HCT116 (cell line): ENCODE measurements around the gene LRRC66. TPM values are rescaled to one million over a fixed set of nuclear protein-coding genes. Genes with fewer than 3 reads are reported as not detected.
A peak's percentile ranks its signal among the peaks of the same experiment; 100 is the strongest.

Experiments used
- ATAC-seq: fragments of 200-7000 bp; cut with Tn5 transposase; 2 replicates; pipeline ENCODE4 v1.9.1; 2020; ENCODE audit warnings: mild to moderate bottlenecking, moderate library complexity
- BruUV-seq: library from RNA; stranded (reverse); fragments of 400-500 nt; replicated peaks from 2 replicates; lab custom pipeline; 2021; lab: Mats Ljungman, UMichigan
- CTCF ChIA-PET: fragments of 300-600 bp; sonication (Branson Sonifier 250); formaldehyde crosslinking; loops from one replicate; lab custom pipeline; 2021; ENCODE audit warnings: antibody characterized with exemption; lab: Charles Lee
- POLR2A ChIA-PET: fragments of 300-600, 350-600 bp; sonication (Branson Sonifier 250); formaldehyde crosslinking; loops from one replicate; lab custom pipeline; 2021; ENCODE audit warnings: antibody characterized with exemption; lab: Charles Lee
- RAD21 ChIA-PET, 2 experiments: fragments of 300-600 bp; sonication (Branson Sonifier 250); formaldehyde crosslinking; loops; one replicate each; lab custom pipeline; 2023; ENCODE audit warnings: low total read pairs in 2 of 2; ENCODE audit not compliant: uncharacterized antibody in 2 of 2, unreplicated experiment in 2 of 2, low non-redundant PET in 1 of 2; lab: Charles Lee
- DNase-seq: peaks from one replicate; pipeline ENCODE4 v3.0.0-alpha.2; 2010; ENCODE audit warnings: low read depth, low spot score
- H2AFZ ChIP-seq: fragments of 200-600 bp; shearing (Covaris generic), sonication (generic); 2 replicates; pipeline ENCODE4 v1.6.1; 2017; ENCODE audit warnings: low read depth, mixed run types, mixed read lengths, antibody characterized with exemption, low read length; ENCODE audit not compliant: poor library complexity, severe bottlenecking
- H3K27ac ChIP-seq: 2 replicates; pipeline ENCODE4 v1.5.1; 2012; ENCODE audit warnings: low read depth, low read length
- H3K27me3 ChIP-seq: fragments of 200-600 bp; sonication (generic); 2 replicates; pipeline ENCODE4 v1.6.1; 2016; ENCODE audit warnings: mixed run types, low read length, mixed read lengths; ENCODE audit not compliant: insufficient read depth
- H3K36me3 ChIP-seq, 2 experiments: fragments of 200-500 bp in 1 of 2; fragments of 200-600 bp in 1 of 2; sonication (Bioruptor generic) in 1 of 2; sonication (generic) in 1 of 2; 2 replicates each; pipeline versions ENCODE4 v1.5.1 to v1.6.1; 2014 to 2016; ENCODE audit warnings: low read length in 2 of 2, inconsistent platforms in 1 of 2, mixed read lengths in 1 of 2, mixed run types in 1 of 2; ENCODE audit not compliant: insufficient read depth in 2 of 2, control insufficient read depth in 1 of 2
- H3K4me1 ChIP-seq, 2 experiments: fragments of 200-600 bp in 1 of 2; sonication (generic) in 1 of 2; 2 replicates each; pipeline versions ENCODE4 v1.5.1 to v1.6.1; 2012 to 2017; ENCODE audit warnings: low read length in 2 of 2, inconsistent platforms in 1 of 2, mild to moderate bottlenecking in 1 of 2, mixed read lengths in 1 of 2, mixed run types in 1 of 2, moderate library complexity in 1 of 2; ENCODE audit not compliant: insufficient read depth in 2 of 2, control insufficient read depth in 1 of 2
- H3K4me2 ChIP-seq: fragments of 200-600 bp; sonication (generic); 2 replicates; pipeline ENCODE4 v1.6.1; 2017; ENCODE audit warnings: mixed run types, low read length, mixed read lengths
- H3K4me3 ChIP-seq, 2 experiments: fragments of 200-600 bp in 1 of 2; sonication (generic) in 1 of 2; replicated peaks in 1 of 2; 2 replicates each; pipeline ENCODE4 v1.5.1; 2011 to 2016; ENCODE audit warnings: low read length in 2 of 2, control low read depth in 1 of 2, low read depth in 1 of 2, mild to moderate bottlenecking in 1 of 2, mixed read lengths in 1 of 2, mixed run types in 1 of 2
- H3K79me2 ChIP-seq: fragments of 200-600 bp; sonication (generic); 2 replicates; pipeline ENCODE4 v1.6.1; 2017; ENCODE audit warnings: mild to moderate bottlenecking, mixed run types, low read length, moderate library complexity, mixed read lengths; ENCODE audit not compliant: insufficient read depth
- H3K9ac ChIP-seq: fragments of 200-600 bp; sonication (generic); 2 replicates; pipeline ENCODE4 v1.6.1; 2016; ENCODE audit warnings: low read length, mixed read lengths
- H3K9me2 ChIP-seq: fragments of 200-600 bp; sonication (generic), shearing (Covaris generic); 2 replicates; pipeline ENCODE4 v1.6.1; 2017; ENCODE audit warnings: mixed run types, mild to moderate bottlenecking, moderate library complexity; ENCODE audit not compliant: insufficient read depth
- H3K9me3 ChIP-seq, 2 experiments: fragments of 200-500 bp in 1 of 2; fragments of 200-600 bp in 1 of 2; sonication (Bioruptor generic) in 1 of 2; sonication (generic) in 1 of 2; 2 replicates each; pipeline ENCODE4 v1.6.1; 2014 to 2017; ENCODE audit warnings: low read length in 2 of 2, mixed read lengths in 2 of 2, inconsistent platforms in 1 of 2, low read depth in 1 of 2, mild to moderate bottlenecking in 1 of 2, mixed run types in 1 of 2, moderate library complexity in 1 of 2; ENCODE audit not compliant: control insufficient read depth in 1 of 2, insufficient read depth in 1 of 2
- H4K20me1 ChIP-seq: fragments of 200-600 bp; sonication (generic), shearing (Covaris generic); 2 replicates; pipeline ENCODE4 v1.6.1; 2017; ENCODE audit warnings: mixed run types, mild to moderate bottlenecking, moderate library complexity; ENCODE audit not compliant: insufficient read depth
- CEBPB ChIP-seq: IDR thresholded peaks from 2 replicates; pipeline ENCODE4 v1.6.1; 2012; ENCODE audit warnings: low read depth
- CTCF ChIP-seq, 3 experiments: fragments of 200-600 bp in 1 of 3; sonication (generic) in 1 of 3; IDR thresholded peaks in 2 of 3; conservative IDR thresholded peaks in 1 of 3; 2 replicates each; pipeline ENCODE4 v1.5.1; 2012 to 2017; ENCODE audit warnings: low read depth in 2 of 3, low read length in 2 of 3, antibody characterized with exemption in 1 of 3, borderline replicate concordance in 1 of 3, control low read depth in 1 of 3, mild to moderate bottlenecking in 1 of 3, mixed read lengths in 1 of 3, mixed run types in 1 of 3, moderate library complexity in 1 of 3; ENCODE audit not compliant: insufficient read depth in 1 of 3
- EGR1 ChIP-seq: IDR thresholded peaks from 2 replicates; pipeline ENCODE4 v1.6.1; 2012; ENCODE audit warnings: low read depth
- FOSL1 ChIP-seq: IDR thresholded peaks from 2 replicates; pipeline ENCODE4 v1.6.1; 2012; ENCODE audit warnings: low read depth
- JUND ChIP-seq: IDR thresholded peaks from 2 replicates; pipeline ENCODE4 v1.6.1; 2012
- RAD21 ChIP-seq: IDR thresholded peaks from 2 replicates; pipeline ENCODE4 v1.6.1; 2012; ENCODE audit warnings: low read depth, mild to moderate bottlenecking
- SRF ChIP-seq: IDR thresholded peaks from 2 replicates; pipeline ENCODE4 v1.6.1; 2012; ENCODE audit warnings: low read depth
- YY1 ChIP-seq: IDR thresholded peaks from 2 replicates; pipeline ENCODE4 v1.6.1; 2011; ENCODE audit warnings: low read length, low read depth, moderate library complexity, mild to moderate bottlenecking; ENCODE audit not compliant: insufficient replicate concordance; ENCODE audit errors: extremely low read depth
- ZFX ChIP-seq: fragments of 450-650 bp; IDR thresholded peaks from 2 replicates; pipeline ENCODE4 v1.6.1; 2017
- ZNF274 ChIP-seq: fragments of 200-500 bp; sonication (Bioruptor generic); IDR thresholded peaks from 2 replicates; pipeline ENCODE4 v1.6.1; 2014; ENCODE audit warnings: mild to moderate bottlenecking, low read depth, low read length, inconsistent platforms
- intact Hi-C: fragments of 100-400 bp; cut with micrococcal nuclease; formaldehyde crosslinking; loops from 2 replicates; pipeline ENCODE4 v1.10.0; 2022
- total RNA-seq: library from RNA; stranded (reverse); gene quantifications from one replicate; pipeline ENCODE4 v1.2.1, GENCODE V29; 2021; ENCODE audit not compliant: unreplicated experiment
- TF ChIP-seq, protein P1 (sequence below): IDR thresholded peaks from 2 replicates; pipeline ENCODE4 v1.6.1; 2012

Gene LRRC66
- total RNA-seq, 1 experiment from 2014 or later: 0.12 TPM

DNA sequence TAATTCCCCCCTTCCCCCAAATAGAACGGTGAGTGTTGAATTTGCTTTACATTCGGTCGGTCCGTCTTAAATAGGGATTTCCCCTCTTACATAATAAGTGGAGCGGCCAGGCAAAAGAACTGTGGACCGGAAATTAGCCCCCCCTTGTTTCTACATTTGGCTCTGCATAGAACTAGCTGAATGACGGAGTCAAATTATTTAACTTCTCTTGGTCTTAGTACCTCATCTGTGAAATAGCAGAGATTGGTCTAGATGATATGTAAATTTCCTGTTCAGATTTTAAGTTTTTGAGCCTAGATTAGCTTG lies 32.3 kb upstream of the LRRC66 start (continued):
- TF ChIP-seq YY1: no peak

DNA sequence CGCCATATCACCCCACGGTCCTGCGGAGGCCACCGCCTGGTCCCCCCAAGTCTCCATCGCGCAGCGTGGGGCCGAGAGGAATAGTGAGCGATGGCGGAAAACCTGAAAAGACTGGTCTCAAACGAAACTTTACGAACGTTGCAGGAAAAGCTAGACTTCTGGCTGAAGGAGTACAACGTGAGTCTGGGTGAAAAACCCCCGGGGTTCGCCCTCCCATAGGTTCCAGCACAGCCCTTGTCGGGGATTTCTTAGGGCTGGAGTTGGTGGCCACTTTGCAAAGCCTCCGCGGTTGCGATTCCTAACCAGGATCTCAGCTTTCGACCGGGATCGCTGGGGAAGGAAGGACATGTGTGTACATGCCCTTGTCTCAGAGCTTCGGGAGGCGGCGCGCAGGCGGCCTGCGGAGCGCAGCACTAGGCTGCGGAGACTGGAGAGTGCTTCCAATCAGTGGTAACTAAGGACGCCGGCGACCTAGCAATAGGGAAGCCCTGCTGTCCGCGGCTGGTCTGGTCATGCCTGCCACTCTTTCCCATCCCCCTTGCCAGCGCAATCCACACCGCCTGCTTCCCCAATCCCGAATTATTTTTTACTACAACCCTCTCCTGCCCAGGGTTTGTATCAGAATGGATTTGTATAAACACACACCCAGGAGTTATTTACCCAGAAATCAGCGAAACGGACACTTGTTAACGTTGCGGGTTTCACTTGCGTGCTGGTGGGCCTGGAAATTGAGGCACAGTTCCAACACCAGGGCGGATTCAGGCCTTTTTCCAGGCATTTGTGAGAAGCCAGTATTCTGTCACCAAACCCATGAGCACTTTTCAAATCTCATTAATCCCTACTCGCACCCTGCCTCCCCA lies 31.7 kb upstream of the LRRC66 start:
- no peaks in the 10 kb centered on the region for H3K36me3 ChIP-seq
- no TSS peak for BruUV-seq
- intact Hi-C loops: no loop called here
- peaks cover 13% of the 10 kb centered on the region for H3K27me3 ChIP-seq
- ATAC-seq (peak; percentile 72), DNase-seq (no peak)
- TF ChIP-seq JUND (no peak), EGR1 (no peak), ZNF274 (no peak)
- RAD21 ChIA-PET: no interaction called here
- CTCF ChIA-PET: no interaction called here
- peak overlapping the region; percentile 23 to 37; a peak in 3 of 4 replicates for H3K4me3 ChIP-seq
- no peaks in the 10 kb centered on the region for H4K20me1 ChIP-seq
- H3K4me2 ChIP-seq: peak overlapping the region; percentile 59
- H3K9me3 ChIP-seq: no peaks in the 10 kb centered on the region
- no peak overlapping the region for H2AFZ ChIP-seq
- POLR2A ChIA-PET: no interaction called here
- H3K9ac ChIP-seq: no peak overlapping the region
- H3K27ac ChIP-seq: peak overlapping the region; percentile 8; the same call in 1 of the 2 replicates
- no peaks in the 10 kb centered on the region; a peak in 1 of 4 replicates for H3K4me1 ChIP-seq
- no peaks in the 10 kb centered on the region for H3K9me2 ChIP-seq
- no peaks in the 10 kb centered on the region for H3K79me2 ChIP-seq

DNA sequence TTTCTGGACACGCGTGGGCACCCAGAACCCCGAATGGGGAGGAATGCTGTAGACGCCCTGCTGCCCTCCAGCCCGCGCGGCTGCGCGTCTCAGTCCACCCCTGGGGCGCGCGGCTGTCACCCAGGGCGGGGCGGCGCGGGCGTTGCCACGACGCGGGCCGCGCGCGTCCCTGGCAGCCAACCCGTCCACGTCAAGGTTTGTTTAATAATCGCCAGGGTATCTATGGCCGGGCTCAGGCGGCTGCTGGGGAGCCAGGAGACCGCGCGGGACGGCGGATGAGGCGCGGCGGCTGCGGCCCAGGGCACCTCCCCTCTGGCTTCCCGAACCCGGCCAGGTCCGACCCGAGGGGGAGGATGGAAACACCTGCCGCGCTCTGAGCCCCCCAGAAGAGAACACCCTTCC lies 31.1 kb upstream of the LRRC66 start, which contains the start of gene SPATA18:
Gene SPATA18, plus strand, starts transcription at position 92 of the 402 bp plus-strand sequence. CDS start 401 bp downstream, outside the sequence.
- H3K4me2 ChIP-seq: peak within 1 kb of the TSS; percentile 59
- ChIA-PET POLR2A (no interaction called here), RAD21 (no interaction called here), CTCF (no interaction called here)
- H3K27me3 ChIP-seq: peaks cover 13% of the 10 kb centered on the region
- peak within 1 kb of the TSS; percentile 23 to 37 for H3K4me3 ChIP-seq
- ATAC-seq (peak; percentile 66), DNase-seq (no peak)
- no peaks in the 10 kb centered on the region for H3K79me2 ChIP-seq
- TF ChIP-seq CEBPB (no peak), CTCF (IDR thresholded peaks at IDR 0.05 in 2 of 3, conservative IDR thresholded peaks at IDR 0.05 in 1 of 3; ENCODE audit: borderline replicate concordance in 1 of 3, insufficient read depth in 1 of 3, low read depth in 2 of 3, low read length in 2 of 3) (no peak), RAD21 (no peak), SRF (no peak), EGR1 (no peak), JUND (no peak), ZFX (no peak), FOSL1 (no peak)
- TF ChIP-seq, protein P1, sequence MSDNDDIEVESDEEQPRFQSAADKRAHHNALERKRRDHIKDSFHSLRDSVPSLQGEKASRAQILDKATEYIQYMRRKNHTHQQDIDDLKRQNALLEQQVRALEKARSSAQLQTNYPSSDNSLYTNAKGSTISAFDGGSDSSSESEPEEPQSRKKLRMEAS: no peak
- intact Hi-C loops: no loop called here
- H3K9ac ChIP-seq: no peak within 1 kb of the TSS
- no peaks in the 10 kb centered on the region for H3K9me2 ChIP-seq
- H4K20me1 ChIP-seq: no peaks in the 10 kb centered on the region
- no peaks in the 10 kb centered on the region for H3K36me3 ChIP-seq
- no peak within 1 kb of the TSS for H2AFZ ChIP-seq
- no peaks in the 10 kb centered on the region; a peak in 1 of 4 replicates for H3K4me1 ChIP-seq
- H3K27ac ChIP-seq: peak within 1 kb of the TSS; percentile 8; the same call in 1 of the 2 replicates
- no peaks in the 10 kb centered on the region for H3K9me3 ChIP-seq
- BruUV-seq: no TSS peak
